ENCODE data around the gene ZNF438. TPM values are rescaled to one million over a fixed set of nuclear protein-coding genes. Genes with fewer than 3 reads are reported as not detected.
"Not testable (repeated sequence)": the region's sequence is repeated elsewhere in the genome, so short reads cannot be mapped to it uniquely, and the experiment has no call there.

ZNF438 gene
- total RNA-seq, 1 experiment from 2014 or later: 3.7 TPM

DNA sequence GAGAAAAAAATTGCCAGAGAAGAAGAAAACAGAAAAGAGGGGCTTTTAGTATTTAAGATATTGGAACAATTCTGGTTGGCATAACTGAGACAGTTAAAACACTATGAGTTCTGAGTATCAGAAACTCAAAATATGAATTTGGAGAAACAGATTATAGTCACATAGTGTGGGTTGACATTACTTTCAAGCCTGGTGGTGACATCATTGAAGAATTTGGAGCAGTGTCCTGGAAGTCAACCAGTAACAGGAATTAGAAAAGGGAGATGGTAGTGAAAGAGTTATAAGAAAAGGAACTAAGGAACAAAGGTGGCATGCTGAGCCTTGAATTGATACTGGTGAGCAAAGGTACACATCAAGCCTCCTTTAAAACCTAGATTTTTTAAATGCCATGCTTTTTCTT is 88.2 kb downstream of the ZNF438 start:
- H3K27me3 ChIP-seq: no peaks in the 10 kb centered on the region
- H3K36me3 ChIP-seq: no peaks in the 10 kb centered on the region
- 0 out of 2 replicates have a peak, but pooled peaks cover 3% of the 10 kb centered on the region for H3K9me3 ChIP-seq
- no peak for DNase-seq
- H3K4me3 ChIP-seq: no peak overlapping the region

- Histone ChIP-seq H3K36me3 (peaks cover 4% of the 10 kb centered on the region; the same call in 1 of the 2 replicates), H3K9me3 (no peaks in the 10 kb centered on the region), H3K27me3 (no peaks in the 10 kb centered on the region), H3K4me3 (no peak overlapping the region)
- DNase-seq: no peak
Measured at GRCh38 chr10:30940256-30940655, 91.4 kb downstream of the ZNF438 start.

DNA sequence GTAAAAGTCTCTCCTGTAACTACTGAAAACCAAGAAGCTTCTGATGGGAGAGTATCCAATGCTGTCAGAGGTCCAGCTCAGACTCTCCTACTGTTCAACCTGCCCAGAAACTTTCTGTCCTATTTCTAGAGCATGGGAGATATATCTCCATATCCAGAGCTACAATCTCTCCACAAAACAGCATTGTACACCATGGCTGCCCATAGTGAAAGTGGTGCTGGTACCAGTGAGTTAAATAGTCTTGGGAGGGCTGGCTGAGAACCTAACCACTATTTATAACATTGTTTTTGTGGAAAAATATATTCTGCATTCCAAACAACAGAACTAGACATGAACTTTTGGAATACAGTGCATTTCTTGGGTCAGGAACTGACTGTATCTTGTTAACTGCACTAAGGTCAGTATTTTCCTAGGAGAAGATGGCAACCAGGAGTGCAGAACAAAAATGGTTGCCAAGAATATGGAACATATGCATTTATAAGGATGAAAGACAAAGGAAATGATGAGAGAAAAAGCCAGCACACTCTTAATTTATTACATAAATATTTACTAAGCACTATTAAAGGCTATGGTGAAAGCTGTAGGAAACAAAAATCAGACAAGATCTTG is 91.9 kb downstream of the ZNF438 start:
- Histone ChIP-seq H3K36me3 (peaks cover 4% of the 10 kb centered on the region; the same call in 1 of the 2 replicates), H3K4me3 (no peak overlapping the region), H3K9me3 (no peaks in the 10 kb centered on the region), H3K27me3 (no peaks in the 10 kb centered on the region)
- DNase-seq: no peak

- H3K27me3 ChIP-seq: no peaks in the 10 kb centered on the region
- no peak overlapping the region for H3K4me3 ChIP-seq
- H3K36me3 ChIP-seq: peaks cover 9% of the 10 kb centered on the region
- DNase-seq: no peak
- H3K9me3 ChIP-seq: no peaks in the 10 kb centered on the region
Measured at GRCh38 chr10:30935078-30935477, 96.6 kb downstream of the ZNF438 start.

GRCh38 chr10:30931094-30931493 is 100.6 kb downstream of the ZNF438 start:
- Histone ChIP-seq H3K27me3 (no peaks in the 10 kb centered on the region), H3K36me3 (peaks cover 6% of the 10 kb centered on the region), H3K9me3 (no peaks in the 10 kb centered on the region), H3K4me3 (no peak overlapping the region)
- no peak for DNase-seq

- peaks cover 5% of the 10 kb centered on the region for H3K36me3 ChIP-seq
- no peak for DNase-seq
- H3K4me3 ChIP-seq: no peak overlapping the region
- H3K9me3 ChIP-seq: peaks cover under 1% of the 10 kb centered on the region
- no peaks in the 10 kb centered on the region for H3K27me3 ChIP-seq
Measured at GRCh38 chr10:30929901-30930520, 101.7 kb downstream of the ZNF438 start.

DNA sequence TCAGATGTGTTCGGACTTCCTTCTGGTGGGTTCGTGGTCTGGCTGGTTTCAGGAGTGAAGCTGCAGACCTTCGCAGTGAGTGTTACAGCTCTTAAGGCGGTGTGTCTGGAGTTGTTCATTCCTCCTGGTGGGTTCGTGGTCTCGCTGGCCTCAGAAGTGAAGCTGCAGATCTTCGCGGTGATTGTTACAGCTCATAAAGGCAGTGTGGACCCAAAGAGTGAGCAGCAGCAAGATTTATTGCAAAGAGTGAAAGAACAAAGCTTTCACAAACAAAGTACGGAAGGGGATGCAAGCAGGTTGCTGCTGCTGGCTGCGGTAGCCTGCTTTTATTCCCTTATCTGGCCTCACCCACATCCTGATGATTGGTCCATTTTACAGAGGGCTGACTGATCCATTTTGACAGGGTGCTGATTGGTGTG is 102.3 kb downstream of the ZNF438 start:
- DNase-seq, H3K27me3 ChIP-seq, H3K36me3 ChIP-seq, H3K9me3 ChIP-seq, H3K4me3 ChIP-seq: not testable (repeated sequence)

DNA sequence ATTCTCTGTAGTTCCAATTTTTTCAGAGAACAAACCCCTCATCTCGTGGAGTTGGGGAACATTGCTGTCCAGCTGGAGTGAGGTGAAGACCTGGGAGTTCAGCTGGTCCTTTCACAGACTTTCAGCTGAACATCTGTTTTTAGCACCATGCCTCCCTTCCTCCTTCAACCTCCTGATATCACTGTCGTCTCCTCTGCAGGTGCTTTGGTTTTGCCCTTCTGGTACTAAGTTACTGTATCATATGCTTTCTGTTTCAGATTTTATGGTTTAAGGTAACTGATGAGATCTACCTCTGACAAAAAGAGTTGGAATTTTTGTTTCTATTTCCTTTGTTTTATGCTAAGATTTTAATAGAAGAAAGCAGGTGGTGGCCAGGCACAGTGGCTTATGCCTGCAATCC is 102.9 kb downstream of the ZNF438 start:
- Histone ChIP-seq H3K27me3 (peaks cover 2% of the 10 kb centered on the region; the same call in 1 of the 2 replicates), H3K9me3 (peaks cover 12% of the 10 kb centered on the region), H3K36me3 (peaks cover 12% of the 10 kb centered on the region), H3K4me3 (no peak overlapping the region)
- no peak for DNase-seq

- H3K27me3 ChIP-seq: no peaks in the 10 kb centered on the region
- H3K36me3 ChIP-seq: no peaks in the 10 kb centered on the region
- H3K4me3 ChIP-seq: no peak overlapping the region
- H3K9me3 ChIP-seq: no peaks in the 10 kb centered on the region
- DNase-seq: no peak
Measured at GRCh38 chr10:30918651-30919050, 113.0 kb downstream of the ZNF438 start.

DNA sequence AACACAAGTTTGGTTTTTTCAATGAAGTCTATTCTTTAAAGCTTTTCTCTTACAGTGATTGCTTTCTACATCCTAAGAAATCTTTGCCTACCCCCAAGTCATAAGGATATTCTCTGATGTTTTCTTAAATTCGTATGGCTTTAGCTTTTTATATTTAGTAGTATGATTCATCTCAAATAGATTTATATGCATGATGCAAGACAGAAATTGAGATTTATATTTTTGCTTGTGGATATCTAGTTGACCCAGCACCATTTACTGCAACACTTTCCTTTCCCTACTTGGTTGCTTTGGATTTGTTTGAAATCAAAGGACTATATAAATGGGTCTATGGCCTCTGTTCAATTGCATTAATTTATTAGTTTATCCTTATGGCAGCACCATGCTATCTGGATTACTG is 113.9 kb downstream of the ZNF438 start:
- no peak for DNase-seq
- no peaks in the 10 kb centered on the region for H3K9me3 ChIP-seq
- H3K36me3 ChIP-seq: no peaks in the 10 kb centered on the region
- no peaks in the 10 kb centered on the region for H3K27me3 ChIP-seq
- H3K4me3 ChIP-seq: no peak overlapping the region

GRCh38 chr10:30917067-30917466 is 114.6 kb downstream of the ZNF438 start:
- Histone ChIP-seq H3K27me3 (no peaks in the 10 kb centered on the region), H3K36me3 (no peaks in the 10 kb centered on the region), H3K4me3 (no peak overlapping the region), H3K9me3 (no peaks in the 10 kb centered on the region)
- DNase-seq: no peak

DNA sequence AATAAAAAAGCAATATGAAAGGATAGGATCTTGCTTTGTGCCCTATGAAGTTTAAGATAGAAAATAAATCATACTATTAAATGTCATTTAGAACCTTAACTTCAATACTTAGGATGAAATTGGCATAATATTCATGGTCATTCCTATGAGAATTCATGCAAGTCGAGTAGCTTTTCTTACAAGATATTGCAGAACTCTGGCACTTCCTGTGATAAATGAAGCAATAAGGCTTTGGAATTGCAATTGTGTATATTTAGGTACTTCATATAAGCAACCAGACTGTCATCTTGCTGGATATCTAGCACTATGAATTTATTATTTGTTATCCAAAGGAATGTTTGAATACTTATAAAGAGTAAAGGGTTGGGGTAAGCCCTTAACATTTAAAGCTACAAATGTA is 116.5 kb downstream of the ZNF438 start:
- no peak overlapping the region for H3K4me3 ChIP-seq
- no peak for DNase-seq
- H3K27me3 ChIP-seq: no peaks in the 10 kb centered on the region
- no peaks in the 10 kb centered on the region for H3K36me3 ChIP-seq
- H3K9me3 ChIP-seq: no peaks in the 10 kb centered on the region

DNA sequence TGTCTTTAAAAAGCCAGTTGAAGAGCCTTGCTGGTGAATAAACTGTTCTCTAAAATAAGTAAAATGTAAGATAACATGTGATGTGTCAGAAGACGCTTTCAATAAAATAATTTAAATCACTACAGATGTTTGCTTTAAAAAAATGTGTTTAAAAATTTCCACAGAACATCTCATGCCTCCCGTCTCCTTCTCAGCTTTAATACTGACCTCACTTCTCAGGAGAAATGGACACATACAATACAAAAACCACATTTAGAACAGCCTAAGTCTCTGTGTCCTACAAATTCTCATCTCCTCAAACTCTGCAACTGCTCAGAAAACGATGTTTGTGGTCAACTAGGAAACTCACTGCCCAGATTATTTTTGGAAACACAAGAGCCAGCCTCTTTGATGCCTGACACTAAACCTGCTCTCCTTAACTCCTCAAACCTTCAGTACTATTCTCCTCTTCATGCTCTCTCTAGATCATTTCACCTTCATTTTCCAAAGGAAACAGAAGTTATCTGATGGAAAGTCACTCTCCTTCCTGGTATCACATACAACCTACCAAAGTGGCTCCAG is 120.3 kb downstream of the ZNF438 start:
- Histone ChIP-seq H3K9me3 (no peaks in the 10 kb centered on the region), H3K36me3 (no peaks in the 10 kb centered on the region)

DNA sequence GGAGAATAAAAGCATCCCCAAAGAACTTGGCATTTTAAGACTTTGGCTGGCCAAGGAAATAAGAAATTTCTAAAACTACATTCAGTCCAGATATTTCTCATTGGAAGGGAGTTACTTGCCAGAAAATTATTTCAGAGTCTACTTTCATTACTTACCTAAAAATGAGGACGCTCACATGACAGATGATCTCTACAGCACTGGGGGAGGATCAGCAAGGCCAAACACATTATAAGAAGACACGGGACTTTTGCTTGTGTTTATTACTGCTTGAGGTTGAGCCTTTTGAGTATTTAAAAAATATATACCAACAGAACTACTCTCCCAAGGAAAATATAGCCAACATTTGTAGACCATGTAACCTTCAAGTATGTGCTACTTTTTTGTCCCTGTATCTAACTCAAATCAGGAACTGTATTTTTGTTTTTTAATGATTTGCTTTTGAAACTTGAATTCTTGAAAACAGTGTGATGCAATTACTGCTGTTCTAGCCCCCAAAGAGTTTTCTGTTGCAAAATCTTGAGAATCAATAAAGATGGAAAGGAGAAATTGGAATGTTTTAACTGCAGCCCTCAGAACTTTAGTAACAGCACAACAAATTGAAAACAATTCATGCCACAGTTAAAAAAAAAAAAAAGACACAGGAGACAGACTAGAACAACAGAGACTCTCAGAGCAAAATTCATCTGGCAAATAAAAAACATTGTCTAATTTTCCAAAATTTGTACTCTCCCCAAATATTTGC is 128.1 kb downstream of the ZNF438 start:
- Histone ChIP-seq H3K27me3 (no peaks in the 10 kb centered on the region), H3K4me3 (no peak overlapping the region), H3K9me3 (no peaks in the 10 kb centered on the region), H3K36me3 (peaks cover 8% of the 10 kb centered on the region; the same call in 1 of the 2 replicates)
- DNase-seq: no peak

More for the DNA sequence above, 120.3 kb downstream of the ZNF438 start:
- H3K4me3 ChIP-seq: no peak overlapping the region
- no peak for DNase-seq
- no peaks in the 10 kb centered on the region for H3K27me3 ChIP-seq

DNA sequence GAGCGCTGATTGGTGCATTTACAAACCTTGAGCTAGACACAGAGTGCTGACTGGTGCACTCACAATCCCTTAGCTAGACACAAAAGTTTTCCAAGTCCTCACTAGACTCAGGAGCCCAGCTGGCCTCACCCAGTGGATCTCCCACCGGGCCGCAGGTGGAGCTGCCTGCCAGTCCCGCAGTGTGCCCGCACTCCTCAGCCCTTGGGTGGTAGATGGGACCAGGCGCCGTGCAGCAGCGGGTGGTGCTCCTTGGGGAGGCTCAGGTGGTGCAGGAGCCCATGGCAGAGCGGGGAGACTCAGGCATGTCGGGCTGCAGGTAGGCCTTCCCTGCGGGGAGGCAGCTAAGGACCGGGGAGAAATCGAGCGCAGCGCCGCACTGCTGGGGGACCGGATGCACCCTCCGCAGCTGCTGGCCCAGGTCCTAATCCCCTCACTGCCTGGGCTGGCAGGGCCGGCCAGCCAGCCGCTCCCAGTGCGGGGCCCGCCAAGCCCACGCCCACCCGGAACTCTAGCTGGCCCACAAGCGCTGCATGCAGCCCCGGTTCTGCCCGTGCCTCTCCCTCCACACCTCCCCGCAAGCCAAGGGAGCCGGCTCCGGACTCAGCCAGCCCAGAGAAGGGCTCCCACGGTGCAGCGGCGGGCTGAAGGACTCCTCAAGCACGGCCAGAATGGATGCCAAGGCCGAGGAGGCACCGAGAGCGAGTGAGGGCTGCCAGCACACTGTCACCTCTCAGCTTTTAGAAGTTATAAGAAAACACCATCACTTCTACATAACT is 128.9 kb downstream of the ZNF438 start:
- peaks cover 8% of the 10 kb centered on the region; the same call in 1 of the 2 replicates for H3K36me3 ChIP-seq
- H3K27me3 ChIP-seq: no peaks in the 10 kb centered on the region
- H3K4me3 ChIP-seq: no peak overlapping the region
- no peak for DNase-seq
- no peaks in the 10 kb centered on the region for H3K9me3 ChIP-seq

- H3K9me3 ChIP-seq, DNase-seq, H3K27me3 ChIP-seq, H3K4me3 ChIP-seq, H3K36me3 ChIP-seq: not testable (repeated sequence)
Measured at GRCh38 chr10:30901487-30901886, 130.2 kb downstream of the ZNF438 start.

GRCh38 chr10:30898964-30899363 is 132.7 kb downstream of the ZNF438 start:
- Histone ChIP-seq H3K9me3 (no peaks in the 10 kb centered on the region), H3K4me3 (no peak overlapping the region), H3K27me3 (no peaks in the 10 kb centered on the region), H3K36me3 (no peaks in the 10 kb centered on the region)
- no peak for DNase-seq
